Endothelial cell of umbilical vein (primary cell): ENCODE data around the gene SENP8. TPM values are rescaled to one million over a fixed set of nuclear protein-coding genes. Genes with fewer than 3 reads are reported as not detected.

ENCODE experiments used
- BruUV-seq: library from RNA; stranded (reverse); fragments of 400-500 nt; replicated peaks from 2 replicates; lab custom pipeline; 2021; lab: Mats Ljungman, UMichigan
- CTCF ChIA-PET: fragments of 300-600, 350-600 bp; sonication (Branson Sonifier 250); formaldehyde crosslinking; loops from one replicate; lab custom pipeline; 2021; ENCODE audit warnings: antibody characterized with exemption, inconsistent platforms; lab: Charles Lee
- POLR2A ChIA-PET: fragments of 300-600, 350-600 bp; sonication (Branson Sonifier 250); formaldehyde crosslinking; loops from one replicate; lab custom pipeline; 2021; ENCODE audit warnings: antibody characterized with exemption, inconsistent platforms; lab: Charles Lee
- DNase-seq: peaks from one replicate; pipeline ENCODE4 v3.0.0-alpha.2; 2011; ENCODE audit warnings: low read depth, low spot score
- FAIRE-seq: peaks from 2 replicates; lab custom pipeline; 2011; peaks lifted over from hg19 to GRCh38; lab: Jason Lieb, UNC
- H2AFZ ChIP-seq: 2 replicates; pipeline ENCODE4 v1.6.0; 2012; ENCODE audit warnings: low read depth, low read length, control low read depth, inconsistent platforms
- H3K27ac ChIP-seq: 2 replicates; pipeline ENCODE4 v1.5.1; 2011; ENCODE audit warnings: low read depth, mild to moderate bottlenecking, control low read depth, low read length, moderate library complexity; ENCODE audit not compliant: insufficient read depth
- H3K27me3 ChIP-seq, 2 experiments: 2 replicates each; pipeline versions ENCODE4 v1.6.0 to v1.6.1; 2011; ENCODE audit warnings: low read length in 2 of 2, mixed read lengths in 1 of 2; ENCODE audit not compliant: control insufficient read depth in 2 of 2, insufficient read depth in 2 of 2
- H3K36me3 ChIP-seq, 2 experiments: 2 replicates in 1 of 2; 3 replicates in 1 of 2; pipeline ENCODE4 v1.5.1; 2011; ENCODE audit warnings: low read length in 2 of 2, mild to moderate bottlenecking in 1 of 2, moderate library complexity in 1 of 2; ENCODE audit not compliant: control insufficient read depth in 2 of 2, insufficient read depth in 2 of 2; ENCODE audit errors: extremely low read depth in 1 of 2
- H3K4me1 ChIP-seq: 3 replicates; pipeline ENCODE4 v1.5.1; 2011; ENCODE audit warnings: mild to moderate bottlenecking, low read length; ENCODE audit not compliant: control insufficient read depth, insufficient read depth; ENCODE audit errors: extremely low read depth
- H3K4me2 ChIP-seq: 2 replicates; pipeline ENCODE4 v1.6.1; 2011; ENCODE audit warnings: low read length, control low read depth, mixed read lengths; ENCODE audit not compliant: insufficient read depth
- H3K4me3 ChIP-seq, 3 experiments: fragments of 200-600 bp in 1 of 3; sonication (generic), shearing (Covaris generic) in 1 of 3; replicated peaks in 1 of 3; 2 replicates each; pipeline ENCODE4 v1.5.1; 2011 to 2016; ENCODE audit warnings: control low read depth in 3 of 3, low read length in 3 of 3, mild to moderate bottlenecking in 2 of 3, inconsistent platforms in 1 of 3, low read depth in 1 of 3, moderate library complexity in 1 of 3; ENCODE audit not compliant: insufficient read depth in 1 of 3
- H3K79me2 ChIP-seq: 2 replicates; pipeline ENCODE4 v1.6.0; 2012; ENCODE audit warnings: low read length, inconsistent platforms; ENCODE audit not compliant: control insufficient read depth, insufficient read depth
- H3K9ac ChIP-seq: replicated peaks from 2 replicates; pipeline ENCODE3; 2011; ENCODE audit warnings: low read length, control low read depth; ENCODE audit not compliant: insufficient read depth; ENCODE audit errors: extremely low read depth
- H3K9me1 ChIP-seq: replicated peaks from 3 replicates; pipeline ENCODE4 v1.6.0; 2011; ENCODE audit warnings: mild to moderate bottlenecking, low read length; ENCODE audit not compliant: control insufficient read depth, insufficient read depth; ENCODE audit errors: extremely low read depth
- H3K9me3 ChIP-seq: replicated peaks from 2 replicates; pipeline ENCODE4 v1.5.1; 2012; ENCODE audit warnings: low read length, inconsistent platforms; ENCODE audit not compliant: control insufficient read depth, insufficient read depth
- H4K20me1 ChIP-seq: replicated peaks from 2 replicates; pipeline ENCODE3; 2011; ENCODE audit warnings: mild to moderate bottlenecking, low read length; ENCODE audit not compliant: control insufficient read depth, insufficient read depth; ENCODE audit errors: extremely low read depth
- CTCF ChIP-seq, 2 donors: IDR thresholded peaks; 1 replicate in 1 of 2; 2 replicates in 1 of 2; pipeline ENCODE4 v1.5.1; 2011; ENCODE audit warnings: low read length in 2 of 2, mild to moderate bottlenecking in 2 of 2, moderate library complexity in 2 of 2, control low read depth in 1 of 2, inconsistent platforms in 1 of 2, low read depth in 1 of 2; ENCODE audit not compliant: insufficient read depth in 1 of 2; ENCODE audit errors: extremely low read depth in 1 of 2
- EZH2 ChIP-seq: IDR thresholded peaks from 2 replicates; pipeline ENCODE4 v1.6.1; 2012; ENCODE audit warnings: borderline replicate concordance, low read depth, mild to moderate bottlenecking, moderate library complexity, low read length, inconsistent platforms; ENCODE audit not compliant: severe bottlenecking
- FOS ChIP-seq: IDR thresholded peaks from 2 replicates; pipeline ENCODE4 v1.6.1; 2011; ENCODE audit warnings: mild to moderate bottlenecking, low read length, moderate library complexity, borderline replicate concordance; ENCODE audit not compliant: insufficient read depth
- GATA2 ChIP-seq: IDR thresholded peaks from 2 replicates; pipeline ENCODE4 v1.7.0; 2011; ENCODE audit warnings: low read depth, mild to moderate bottlenecking, moderate library complexity, mixed read lengths, low read length; ENCODE audit not compliant: insufficient read length, insufficient read depth
- JUN ChIP-seq: IDR thresholded peaks from 2 replicates; pipeline ENCODE4 v1.6.1; 2011; ENCODE audit warnings: borderline replicate concordance, low read depth; ENCODE audit not compliant: insufficient read length, insufficient read depth
- MAX ChIP-seq: IDR thresholded peaks from 2 replicates; pipeline ENCODE4 v1.6.1; 2011; ENCODE audit not compliant: insufficient read depth, insufficient read length
- MYC ChIP-seq: IDR thresholded peaks from one replicate; pipeline ENCODE4 v1.6.1; 2011; ENCODE audit warnings: mild to moderate bottlenecking, low read depth, low read length
- POLR2A ChIP-seq: IDR thresholded peaks from 2 replicates; pipeline ENCODE4 v1.6.1; 2012; ENCODE audit warnings: low read depth, mild to moderate bottlenecking, control low read depth, low read length
- POLR2AphosphoS5 ChIP-seq: IDR thresholded peaks from 2 replicates; pipeline ENCODE4 v1.6.1; 2012; ENCODE audit warnings: low read depth, mild to moderate bottlenecking, control low read depth, low read length, moderate library complexity; ENCODE audit not compliant: insufficient read depth
- dilution Hi-C: fragments of 300-500 bp; cut with MboI; formaldehyde crosslinking; loops from one replicate; pipeline ENCODE4 v1.15.0; 2019; ENCODE audit warnings: low sequenced_read_pairs; ENCODE audit not compliant: extremely low pct_ligation_motif_present
- intact Hi-C: fragments of 100-400 bp; cut with micrococcal nuclease; formaldehyde crosslinking; loops from one replicate; pipeline ENCODE4 v1.10.0; 2022
- polyA plus RNA-seq, 4 experiments: library from polyadenylated mRNA; depleted of rRNA in 3 of 4; stranded (reverse) in 3 of 4; unstranded in 1 of 4; fragments of >200 nt; gene quantifications; 2 replicates each; pipeline versions ENCODE4 v1.2.1 to v1.2.3, GENCODE V29; 2011 to 2012; ENCODE audit warnings: missing spikeins in 1 of 4
- total RNA-seq: library from RNA; stranded (reverse); gene quantifications from 2 replicates; pipeline ENCODE4 v1.2.3, GENCODE V29; 2021

SENP8 gene
- total and polyA plus RNA-seq, 2 donors (not counting 3 experiments of a cell fraction or from before 2014, with no cell fraction given), result 0.91 to 1.3 TPM

GRCh38 chr15:72192416-72192815, 74.2 kb downstream of the SENP8 start:
- Histone ChIP-seq H3K9ac (no peak overlapping the region), H4K20me1 (no peaks in the 10 kb centered on the region), H3K4me1 (no peaks in the 10 kb centered on the region), H3K36me3 (no peaks in the 10 kb centered on the region), H3K4me3 (no peak overlapping the region), H2AFZ (no peak overlapping the region), H3K27me3 (peaks cover 8 to 19% of the 10 kb centered on the region in 2 experiments), H3K27ac (no peak overlapping the region), H3K79me2 (no peaks in the 10 kb centered on the region), H3K4me2 (no peak overlapping the region), H3K9me1 (no peaks in the 10 kb centered on the region), H3K9me3 (no peaks in the 10 kb centered on the region)
- dilution Hi-C loops (no loop called here), intact Hi-C loops (no loop called here)
- no peak for TF ChIP-seq POLR2AphosphoS5
- TF ChIP-seq CTCF (IDR thresholded peaks at IDR 0.05; ENCODE audit: extremely low read depth in 1 of 2, insufficient read depth in 1 of 2, low read depth in 1 of 2, low read length in 2 of 2), result no peak
- TF ChIP-seq GATA2, result no peak
- TF ChIP-seq MYC, result no peak
- no peak for TF ChIP-seq MAX
- TF ChIP-seq JUN, result no peak
- no peak for TF ChIP-seq FOS
- TF ChIP-seq POLR2A, result no peak
- TF ChIP-seq EZH2, result no peak
- no peak for FAIRE-seq
- CTCF ChIA-PET, result no interaction called here
- POLR2A ChIA-PET, result no interaction called here
- no peak for DNase-seq
- BruUV-seq, result no TSS peak

Other genes with a start within 250 kb of the SENP8 start
- gene MYO9A, start 253 bp upstream of the SENP8 start, total RNA-seq, result 30.3 and 30.6 TPM in 2 replicates
- gene MYO9A, start 253 bp upstream of the SENP8 start, polyA plus RNA-seq, result 5.7 and 6.4 TPM in 2 replicates
- gene GRAMD2A, start 79.4 kb downstream of the SENP8 start, total RNA-seq, result 0.23 and 0.29 TPM in 2 replicates
- 0.08 and 0.22 TPM in 2 replicates for gene GRAMD2A, start 79.4 kb downstream of the SENP8 start, polyA plus RNA-seq
- gene PKM, start 112.8 kb downstream of the SENP8 start, total RNA-seq, result 932 and 968 TPM in 2 replicates
- gene PKM, start 112.8 kb downstream of the SENP8 start, polyA plus RNA-seq, result 613 and 689 TPM in 2 replicates
- gene PARP6, start 154.2 kb downstream of the SENP8 start, total RNA-seq, result 37.4 and 41.1 TPM in 2 replicates
- 53.3 and 60.0 TPM in 2 replicates for gene PARP6, start 154.2 kb downstream of the SENP8 start, polyA plus RNA-seq
- gene CELF6, start 201.8 kb downstream of the SENP8 start, total RNA-seq, result 0.30 TPM in 1 of 2 replicates, not detected in the other
- 0.17 and 0.22 TPM in 2 replicates for gene CELF6, start 201.8 kb downstream of the SENP8 start, polyA plus RNA-seq